ENCODE data around the gene SLC38A10. TPM values are rescaled to one million over a fixed set of nuclear protein-coding genes. Genes with fewer than 3 reads are reported as not detected.

SLC38A10 gene
- total RNA-seq, result 79.4 and 95.6 TPM in 2 replicates

GRCh38 chr17:81295031-81295675 lies at the start of gene SLC38A10:
TSS of gene SLC38A10 (minus strand) at chr17:81295307. CDS start at chr17:81294921, 386 bp downstream.

DNA sequence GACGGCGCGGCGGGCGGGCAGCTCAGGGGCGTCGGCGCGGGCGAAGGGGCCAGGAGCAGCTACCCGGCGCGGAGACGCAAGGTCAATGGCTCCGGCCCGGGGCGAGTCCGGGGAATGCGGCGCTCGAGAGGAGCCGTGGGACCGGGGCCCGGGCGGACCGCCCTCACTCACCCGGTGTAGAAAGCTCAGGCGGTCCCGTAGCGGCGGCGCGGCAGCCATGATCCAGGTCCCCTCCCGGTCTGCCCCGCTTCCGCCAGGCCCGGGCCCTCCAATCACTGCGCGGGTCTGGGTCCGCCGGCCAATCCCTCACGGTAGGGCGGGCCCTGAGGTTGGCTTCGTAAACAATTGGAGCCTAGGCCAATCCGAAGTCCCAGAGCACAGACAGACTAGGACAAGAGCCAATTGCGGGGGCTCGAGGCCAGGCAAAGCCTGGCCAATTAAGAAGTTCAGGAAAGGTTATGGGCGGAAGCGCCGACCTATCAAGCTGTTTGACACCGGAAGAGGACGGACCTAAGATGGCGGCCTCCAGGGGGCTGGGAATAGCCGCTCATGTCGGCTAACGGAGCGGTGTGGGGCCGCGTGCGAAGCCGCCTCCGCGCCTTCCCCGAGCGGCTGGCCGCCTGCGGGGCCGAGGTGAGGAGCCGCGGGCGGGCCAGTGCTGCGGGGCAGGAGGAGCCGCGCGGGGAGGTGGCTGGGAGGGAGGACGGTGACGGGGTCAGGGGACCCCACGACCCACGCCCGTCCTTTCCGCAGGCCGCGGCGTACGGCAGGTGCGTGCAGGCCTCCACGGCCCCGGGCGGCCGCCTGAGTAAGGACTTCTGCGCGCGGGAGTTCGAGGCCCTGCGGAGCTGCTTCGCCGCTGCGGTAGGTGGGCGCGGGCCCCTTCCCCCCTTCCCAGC lies 56.0 kb downstream of the SLC38A10 start, which contains the start of the genes NDUFAF8 and TEPSIN:
NDUFAF8 (plus strand) TSS at position 504 of the 899 bp plus-strand sequence; CDS start at position 550, 46 bp downstream.
TEPSIN (minus strand) TSS at position 241 of the 899 bp plus-strand sequence; CDS start at position 219, 22 bp downstream.

DNA sequence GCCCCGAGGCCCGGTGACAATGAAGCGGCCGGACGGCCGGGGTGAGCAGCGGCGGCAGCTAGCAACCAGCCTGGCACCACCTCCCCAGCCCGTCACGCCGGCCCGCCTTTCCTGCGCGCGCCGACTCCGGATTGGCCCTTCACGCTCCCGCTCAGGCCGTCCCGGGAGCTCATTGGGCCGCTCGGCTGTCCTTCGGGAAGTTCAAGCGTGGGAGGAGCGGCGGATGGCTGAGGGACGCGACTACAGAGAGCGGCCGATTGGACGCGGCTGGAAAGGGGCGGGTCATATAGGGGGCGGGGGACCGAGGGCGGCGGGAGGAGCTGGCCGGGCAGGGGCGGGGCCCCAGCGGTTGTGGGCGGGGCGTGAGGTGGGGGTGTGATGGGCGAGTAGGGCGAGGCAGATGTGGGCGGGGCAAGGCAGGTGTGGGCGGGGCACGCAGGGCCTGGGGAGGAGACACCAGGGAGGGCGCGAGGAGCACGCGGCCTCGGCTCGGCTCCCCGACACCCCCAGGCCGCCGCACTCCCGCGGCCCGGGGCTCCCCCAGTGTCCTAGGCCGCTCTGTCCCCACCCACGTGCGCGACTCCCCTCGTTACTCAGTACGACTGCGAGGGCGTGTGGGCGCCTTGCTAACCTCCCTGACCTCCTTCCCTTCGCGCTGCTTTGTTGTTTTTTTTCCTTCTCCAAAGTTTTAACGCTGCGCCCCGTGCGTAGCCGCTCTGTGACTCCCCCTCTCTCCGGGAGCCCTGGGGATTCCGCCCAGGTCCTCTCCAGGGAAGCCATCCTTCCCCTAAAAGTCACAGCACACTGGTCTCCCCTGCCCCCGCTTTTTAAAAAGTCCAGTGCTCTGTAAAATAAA lies 72.0 kb downstream of the SLC38A10 start, which contains the start of gene CEP131:
CEP131 (minus strand) TSS at position 60 of the 856 bp plus-strand sequence. CDS start 2,909 bp downstream, outside the sequence.

Other genes starting within 250 kb of the SLC38A10 start
- gene PVALEF, start 129.8 kb downstream of the SLC38A10 start, total RNA-seq, result not detected in 2 replicates
- 0.15 and 0.66 TPM in 2 replicates for gene AATK, start 129.1 kb downstream of the SLC38A10 start, total RNA-seq
- gene CEP131, start 72.3 kb downstream of the SLC38A10 start, total RNA-seq, result 9.9 and 10.8 TPM in 2 replicates
- gene TEPSIN, start 56.3 kb downstream of the SLC38A10 start, total RNA-seq, result 20.8 and 27.6 TPM in 2 replicates
- 27.9 and 52.4 TPM in 2 replicates for gene NDUFAF8, start 56.0 kb downstream of the SLC38A10 start, total RNA-seq
- gene BAHCC1, start 100.2 kb upstream of the SLC38A10 start, total RNA-seq, result 7.4 and 7.6 TPM in 2 replicates
- gene ACTG1, start 217.5 kb upstream of the SLC38A10 start, total RNA-seq, result 7,025 and 10,804 TPM in 2 replicates
- gene FSCN2, start 233.1 kb upstream of the SLC38A10 start, total RNA-seq, result 2.0 and 4.6 TPM in 2 replicates

Measured in smooth muscle cell of trachea (primary cell).